HG03460 (cell line): ENCODE measurements around the gene ACOT8.
A peak's percentile ranks its signal among the peaks of the same experiment; 100 is the strongest.
"Not testable (repeated sequence)": the region's sequence is repeated elsewhere in the genome, so short reads cannot be mapped to it uniquely, and the experiment has no call there.

Experiments used
- ATAC-seq: cut with Tn5 transposase; IDR thresholded peaks from one replicate; pipeline ENCODE4 v1.9.1; 2021; ENCODE audit not compliant: unreplicated experiment

Gene ACOT8

DNA sequence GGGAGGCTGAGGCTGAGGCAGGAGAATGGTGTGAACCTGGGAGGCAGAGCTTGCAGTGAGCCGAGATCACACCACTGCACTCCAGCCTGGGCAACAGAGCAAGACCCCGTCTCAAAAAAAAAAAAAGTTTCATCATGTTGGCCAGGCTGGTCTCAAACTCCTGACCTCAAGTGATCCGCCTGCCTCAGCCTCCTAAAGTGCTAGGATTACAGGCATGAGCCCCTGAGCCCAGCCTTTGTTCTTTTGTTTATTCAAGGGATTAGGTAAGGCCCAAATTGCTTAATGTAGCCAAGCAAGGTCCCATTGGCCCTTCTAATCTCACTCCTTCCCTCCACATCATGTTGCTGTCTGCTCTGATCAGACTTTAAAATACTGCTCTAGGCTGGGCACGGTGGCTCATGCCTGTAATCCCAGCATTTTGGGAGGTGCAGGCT, 27.5 kb downstream of the ACOT8 start:
- not testable (repeated sequence) for ATAC-seq

DNA sequence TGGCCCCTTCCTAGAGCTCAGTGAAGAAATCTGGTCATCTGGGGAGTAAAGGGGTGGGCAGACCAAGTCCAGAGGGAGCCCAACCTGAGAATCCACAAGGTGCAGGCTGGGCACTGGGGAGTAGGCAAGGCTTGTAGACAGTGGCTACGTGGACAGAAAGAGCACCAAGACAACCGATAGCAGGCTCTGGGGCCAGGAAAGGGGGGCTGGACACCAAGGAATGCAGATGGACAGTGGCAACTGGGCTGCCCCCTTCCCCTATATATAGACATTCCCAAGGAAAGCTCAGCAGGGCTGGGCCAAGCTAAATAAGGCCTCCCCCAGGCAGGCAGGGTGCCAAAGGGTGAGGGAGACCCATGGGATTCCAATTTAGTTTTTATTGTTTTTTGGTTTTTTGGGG, 28.6 kb downstream of the ACOT8 start:
- no peak for ATAC-seq

DNA sequence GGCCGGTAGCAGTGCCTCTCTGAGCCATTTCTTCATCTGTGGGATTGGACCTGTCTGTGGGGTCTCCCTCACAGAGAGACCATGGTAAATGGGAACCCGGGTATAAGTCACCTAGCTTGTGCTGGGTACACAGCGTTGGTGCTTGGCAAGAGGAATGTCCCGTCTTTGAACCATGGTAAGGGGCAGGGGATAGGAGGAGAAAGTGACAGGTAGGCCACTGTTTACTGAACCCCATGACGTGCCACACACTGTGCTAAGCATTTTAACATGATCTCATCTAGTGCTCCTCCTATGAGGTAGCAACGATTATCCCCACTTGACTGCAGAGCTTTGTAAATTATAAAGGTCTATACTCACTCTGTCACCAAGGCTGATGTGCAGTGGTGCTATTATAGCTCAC, 29.5 kb downstream of the ACOT8 start:
- no peak for ATAC-seq

DNA sequence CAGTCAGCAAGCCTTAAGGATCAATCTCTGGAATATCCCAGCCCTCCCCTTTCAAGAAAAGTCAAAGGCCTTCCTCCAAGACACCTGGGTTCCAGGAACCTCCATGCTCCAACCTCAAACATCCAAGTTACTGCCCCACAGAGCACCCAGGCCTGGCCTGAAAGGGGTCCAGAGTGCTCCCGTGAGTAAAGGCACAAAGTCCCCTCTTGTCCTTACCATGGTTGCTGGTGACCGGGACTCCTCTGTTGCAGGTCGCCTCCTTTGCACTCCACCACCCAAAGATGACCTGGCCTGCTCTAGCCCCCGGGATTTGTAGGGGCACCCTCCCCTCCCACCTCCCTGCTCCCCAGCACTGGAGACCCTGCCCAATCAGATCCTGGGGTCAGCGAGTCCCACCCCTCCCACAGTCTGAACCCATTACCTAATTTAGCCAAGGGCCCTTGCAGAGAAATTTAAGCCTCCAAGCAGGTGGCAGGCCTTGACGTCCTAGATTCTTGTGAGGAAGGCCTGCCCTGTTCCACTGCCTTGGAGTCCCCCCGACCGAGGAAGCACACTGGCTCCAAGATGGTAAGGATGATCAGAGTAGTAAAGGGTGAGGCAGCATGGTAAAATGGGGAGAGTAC, 30.1 kb downstream of the ACOT8 start, which contains the start of gene TNNC2:
Gene TNNC2, minus strand, starts transcription at position 283 of the 623 bp plus-strand sequence. Its CDS starts 64 bp downstream, at position 219.
- ATAC-seq = no peak

DNA sequence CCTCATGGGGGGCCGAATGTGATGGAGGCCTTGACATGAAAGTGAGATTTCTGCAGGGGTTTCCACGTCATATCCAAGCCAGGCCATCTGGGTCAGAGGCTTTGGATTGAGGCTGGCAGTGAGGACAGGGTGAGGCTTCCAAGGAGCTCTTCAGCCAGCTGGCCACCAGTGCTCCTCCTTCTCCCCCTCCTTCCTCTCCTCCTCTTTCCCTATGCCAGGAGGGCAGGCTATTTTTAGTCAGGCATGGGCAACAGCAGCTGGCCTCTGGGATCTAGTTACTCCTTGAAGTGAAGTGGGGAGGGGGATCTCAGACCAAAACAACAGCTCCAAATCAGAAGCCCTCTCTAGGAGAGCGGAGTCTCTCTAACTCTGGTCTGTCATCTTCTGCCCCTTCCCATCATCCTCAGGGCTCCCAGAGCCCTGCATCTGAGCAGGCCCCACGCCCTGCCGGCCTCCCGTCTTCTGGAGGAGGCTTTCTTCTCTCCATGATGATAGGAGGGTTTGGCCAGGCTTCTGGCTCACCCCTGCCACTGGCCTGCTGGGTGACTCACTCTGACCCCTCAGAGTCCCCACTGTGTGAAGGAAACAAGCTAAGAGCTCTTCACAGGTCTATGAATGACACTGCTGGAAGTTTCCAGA, 30.7 kb downstream of the ACOT8 start:
- ATAC-seq = no peak

DNA sequence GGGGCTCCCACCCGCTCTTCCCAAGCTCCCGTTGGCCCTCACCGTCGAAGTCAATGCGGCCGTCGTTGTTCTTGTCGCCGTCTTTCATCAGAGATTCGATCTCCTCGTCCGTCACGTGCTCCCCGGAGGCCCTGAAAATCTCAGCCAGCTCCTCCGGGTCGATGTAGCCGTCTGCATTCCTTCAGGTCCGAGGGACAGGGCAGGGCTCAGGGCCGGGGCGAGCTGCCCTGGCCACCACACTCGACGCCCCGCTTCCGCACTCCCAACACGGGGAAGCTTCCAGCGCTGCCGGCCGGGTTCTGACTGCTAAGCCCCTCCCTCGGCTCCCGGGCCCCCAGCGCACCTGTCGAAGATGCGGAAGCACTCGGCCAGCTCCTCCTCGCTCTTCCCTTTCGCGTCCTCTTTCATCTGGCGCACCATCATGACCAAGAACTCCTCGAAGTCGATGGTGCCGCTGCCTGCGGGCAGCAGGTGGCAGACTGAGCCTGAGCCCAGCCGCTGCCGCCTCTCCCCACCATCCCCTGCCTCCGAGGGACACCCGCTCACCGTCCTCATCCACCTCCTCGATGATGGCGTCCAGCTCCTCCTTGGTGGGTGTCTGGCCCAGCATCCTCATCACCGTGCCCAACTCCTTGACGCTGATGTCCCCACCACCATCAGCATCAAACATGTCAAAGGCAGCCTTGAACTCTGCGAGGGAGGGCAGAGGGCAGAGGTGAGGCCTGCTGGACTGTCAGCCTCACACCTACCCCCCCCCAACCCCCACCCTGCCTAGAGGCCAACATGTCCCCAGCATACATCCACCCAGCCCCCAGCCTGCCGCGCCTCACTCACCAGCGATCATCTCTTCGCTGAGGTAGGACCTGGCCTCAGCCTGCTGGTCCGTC, 33.0 kb downstream of the ACOT8 start:
- no peak for ATAC-seq

DNA sequence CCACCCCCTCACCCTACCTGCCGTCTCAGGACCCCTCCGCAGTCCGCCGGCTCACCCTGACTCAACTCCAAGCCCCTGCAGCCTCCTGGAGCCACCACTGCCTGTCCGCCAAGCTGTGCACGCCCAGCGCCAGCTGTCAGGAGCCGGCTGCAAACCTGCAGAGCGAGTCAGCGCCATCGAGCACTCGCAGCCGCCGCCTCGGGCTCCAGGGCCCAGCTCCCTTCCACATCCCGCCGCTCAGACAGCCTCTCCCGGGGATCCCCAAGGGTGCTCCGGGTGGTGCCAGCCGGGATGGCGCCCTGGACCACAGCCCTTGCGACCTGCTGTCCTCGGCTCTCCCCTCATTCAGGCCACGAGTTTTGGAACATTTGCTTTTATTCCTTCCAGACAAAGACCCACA, 34.3 kb downstream of the ACOT8 start:
- no peak for ATAC-seq

DNA sequence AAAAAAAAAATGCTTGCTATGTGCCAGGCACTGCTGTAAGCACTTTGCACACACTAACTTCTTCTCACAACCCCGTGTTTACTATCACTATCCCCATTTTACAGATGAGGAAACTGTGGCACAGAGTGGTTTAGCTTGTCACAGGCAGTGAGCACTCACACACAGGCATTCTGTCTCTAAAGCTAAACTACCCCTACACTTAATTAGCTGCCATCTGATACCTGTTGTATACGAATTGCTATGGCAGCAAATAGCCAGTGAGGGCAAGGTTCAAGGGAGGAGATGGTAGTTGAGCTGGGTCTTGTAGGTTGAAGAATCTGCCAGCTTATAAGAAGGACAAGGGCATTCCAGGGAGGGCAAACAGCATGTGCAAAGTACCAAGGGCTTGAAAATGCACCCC, 35.2 kb downstream of the ACOT8 start:
- ATAC-seq = no peak

DNA sequence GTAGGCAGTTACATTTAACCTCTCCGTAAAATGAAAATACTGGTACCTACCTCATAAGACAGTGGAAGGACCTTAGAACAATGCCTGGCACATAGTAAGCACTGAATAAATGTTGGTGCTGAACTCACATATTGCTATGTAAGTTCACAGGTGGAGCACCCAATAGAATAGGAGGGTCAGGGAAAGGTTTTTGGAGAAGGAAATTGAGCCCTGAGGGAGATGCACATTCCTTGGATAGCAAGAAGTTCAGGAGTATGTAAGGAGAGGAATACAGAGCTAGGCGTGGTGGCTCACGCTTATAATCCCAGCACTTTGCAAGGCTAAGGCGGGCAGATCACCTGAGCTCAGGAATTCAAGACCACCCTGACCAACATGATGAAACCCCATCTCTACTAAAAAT, 37.7 kb downstream of the ACOT8 start:
- no peak for ATAC-seq

DNA sequence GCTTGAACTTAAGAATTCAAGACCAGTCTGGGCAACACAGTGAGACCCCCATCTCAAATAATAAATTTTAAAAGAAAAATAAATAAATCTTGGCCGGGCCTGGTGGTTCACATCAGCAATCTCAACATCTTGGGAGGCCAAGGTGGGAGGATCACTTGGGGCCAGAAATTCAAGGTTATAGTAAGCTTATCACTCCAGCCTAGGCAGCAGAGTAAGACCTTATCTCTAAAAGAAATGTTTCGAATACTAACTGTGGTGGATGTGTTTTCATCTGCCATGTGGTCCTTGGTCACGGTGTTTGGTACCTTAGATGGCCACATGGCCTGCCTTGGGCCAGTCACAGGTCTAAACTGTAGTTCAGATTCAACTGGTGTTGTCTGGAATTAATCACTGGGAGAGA, 39.0 kb downstream of the ACOT8 start:
- no peak for ATAC-seq

DNA sequence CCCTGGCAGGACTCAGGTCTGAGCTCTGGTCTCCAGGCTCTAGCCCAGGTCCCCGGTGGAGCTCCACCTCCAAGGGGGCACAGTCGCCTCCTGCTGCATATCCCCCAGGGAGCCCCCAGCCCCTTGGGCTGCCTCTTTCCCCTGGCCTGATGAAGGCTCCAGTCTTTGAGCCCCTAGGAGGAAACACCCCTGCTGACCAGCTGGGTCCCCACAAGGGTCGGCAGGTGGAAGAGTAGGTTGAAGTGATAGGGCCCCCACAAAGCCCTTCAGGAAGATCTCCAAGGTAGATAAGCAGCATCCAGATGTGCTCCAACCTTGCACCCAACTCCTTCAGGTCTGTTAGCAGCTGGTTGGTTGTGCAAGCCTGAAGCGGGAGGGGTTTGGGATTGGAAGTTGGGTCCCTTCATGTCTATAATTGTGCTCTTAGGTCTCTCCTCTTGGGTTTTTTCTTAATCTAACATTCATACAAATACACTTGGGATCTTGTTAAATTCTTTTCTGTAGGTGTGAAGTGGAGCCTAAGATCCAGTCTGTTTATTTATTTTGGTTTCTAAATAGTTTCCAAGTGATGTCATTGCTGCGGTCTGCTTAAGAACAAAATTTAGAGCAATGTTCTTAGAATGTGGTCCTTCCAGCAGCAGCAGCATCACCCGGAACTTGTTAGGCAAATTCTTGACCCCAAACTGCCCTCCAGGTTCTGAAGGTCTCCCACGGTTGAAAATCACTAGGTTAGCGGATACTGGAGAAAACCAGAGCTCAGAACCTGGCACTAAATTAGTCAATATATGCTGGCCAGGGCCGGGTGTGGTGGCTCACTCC, 39.6 kb downstream of the ACOT8 start:
- no peak for ATAC-seq

DNA sequence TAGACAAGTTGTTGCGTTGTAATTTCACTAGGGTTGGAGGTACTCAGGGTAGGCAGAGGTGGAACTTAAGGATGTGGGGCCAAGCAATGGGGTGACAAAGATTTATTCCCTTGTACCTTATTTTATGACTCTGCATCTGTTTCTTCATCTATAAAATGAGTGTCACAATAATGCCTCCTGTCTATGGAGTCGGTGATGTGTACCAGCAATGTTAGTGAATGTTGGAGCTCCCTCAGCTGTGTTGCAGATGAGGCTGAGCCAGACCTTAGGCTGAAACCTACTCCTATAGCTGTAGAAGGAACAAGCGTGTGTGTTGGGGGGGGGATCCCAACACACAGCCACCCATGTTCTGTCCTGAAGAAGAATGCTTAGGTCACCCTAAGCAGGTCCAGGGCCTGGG, 40.2 kb downstream of the ACOT8 start:
- ATAC-seq = no peak

DNA sequence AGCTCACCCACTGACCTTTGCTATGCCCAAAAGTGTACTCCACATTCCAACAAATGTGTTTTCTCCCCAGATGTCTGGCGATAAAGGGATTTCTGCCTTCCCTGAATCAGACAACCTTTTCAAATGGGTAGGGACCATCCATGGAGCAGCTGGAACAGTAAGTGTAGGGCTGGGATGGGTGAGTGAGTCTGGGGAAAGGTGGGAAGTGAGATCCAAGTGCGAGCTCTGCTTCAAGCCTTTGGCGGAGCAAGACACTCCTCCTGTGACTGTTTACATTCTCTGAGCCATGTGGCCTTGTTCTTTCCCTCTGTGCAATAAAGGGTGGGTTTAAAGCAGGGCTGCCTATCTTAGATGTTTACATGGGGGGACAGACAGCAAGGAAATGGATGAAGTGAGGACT, 42.9 kb downstream of the ACOT8 start:
- ATAC-seq = no peak

DNA sequence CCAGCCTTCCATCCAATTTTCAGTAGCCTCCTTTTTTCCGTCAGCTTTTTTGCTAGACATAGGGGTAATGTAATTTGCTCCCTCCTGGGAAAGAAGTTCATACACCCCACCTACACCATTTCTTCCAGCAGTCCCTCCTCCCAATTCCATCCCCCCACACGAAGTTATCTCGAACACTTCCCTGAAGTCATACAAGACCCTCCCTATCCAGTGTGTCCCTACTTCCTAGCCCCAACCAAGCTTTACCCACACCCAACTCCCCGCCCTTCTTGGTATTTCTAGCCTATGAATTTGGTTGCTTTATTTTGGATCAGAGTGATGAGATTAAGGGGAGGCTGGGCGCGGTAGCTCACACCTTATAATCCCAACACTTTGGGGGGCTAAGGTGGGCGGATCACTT, 43.7 kb downstream of the ACOT8 start:
- no peak for ATAC-seq

DNA sequence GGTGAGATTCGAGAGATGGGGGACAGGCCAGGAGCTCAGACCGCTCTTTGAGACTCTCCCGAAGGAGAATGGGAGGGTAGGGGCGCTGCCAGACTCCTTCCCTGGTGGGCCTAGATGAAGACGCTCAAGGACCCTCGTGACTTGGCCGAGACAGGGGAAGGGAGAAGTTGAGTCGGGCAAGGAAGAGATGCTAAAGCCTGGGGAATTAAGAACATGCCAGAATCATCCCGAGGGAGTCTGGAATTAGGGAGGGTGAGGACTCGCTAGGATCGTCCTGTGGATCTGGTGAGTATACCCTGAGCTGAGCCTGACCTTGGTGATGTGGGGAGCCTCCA, 44.2 kb downstream of the ACOT8 start:
- ATAC-seq = no peak

DNA sequence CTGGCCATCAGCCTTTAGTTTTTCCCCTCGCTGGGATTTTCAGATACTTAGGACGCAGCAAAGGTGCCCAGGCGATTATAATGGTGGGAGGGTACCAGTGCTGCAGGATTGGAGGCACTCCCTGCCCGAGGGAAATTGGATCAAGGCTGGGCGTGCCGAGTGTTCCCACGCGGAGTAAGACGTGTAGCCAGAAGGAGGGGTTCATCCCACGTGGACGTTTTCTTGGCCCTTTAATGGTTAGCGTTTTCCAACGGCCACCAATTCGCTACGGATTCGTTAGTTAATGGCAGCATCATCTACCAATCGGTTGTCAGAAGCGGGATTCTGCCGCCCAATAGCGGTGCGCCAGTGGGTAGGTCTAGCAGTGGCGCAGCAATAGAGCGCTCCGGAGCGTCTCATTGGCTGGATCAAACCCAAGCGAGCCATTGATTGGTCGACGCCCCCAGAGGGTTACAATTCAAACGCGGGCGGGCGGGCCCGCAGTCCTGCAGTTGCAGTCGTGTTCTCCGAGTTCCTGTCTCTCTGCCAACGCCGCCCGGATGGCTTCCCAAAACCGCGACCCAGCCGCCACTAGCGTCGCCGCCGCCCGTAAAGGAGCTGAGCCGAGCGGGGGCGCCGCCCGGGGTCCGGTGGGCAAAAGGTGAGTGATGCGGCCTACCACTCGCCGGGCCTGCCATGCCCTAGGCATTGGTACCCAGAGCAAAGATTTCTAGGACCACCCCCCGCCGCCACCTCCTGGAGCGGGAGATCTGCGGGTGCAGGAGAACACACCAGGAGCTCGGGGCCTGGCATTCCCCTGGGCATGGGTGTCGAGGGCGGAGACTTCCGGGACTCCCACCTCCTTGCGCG, 44.8 kb downstream of the ACOT8 start, which contains the start of gene UBE2C:
Gene UBE2C, plus strand, starts transcription at position 488 of the 849 bp plus-strand sequence. Its CDS starts 52 bp downstream, at position 540.
- ATAC-seq = peak; percentile 96

DNA sequence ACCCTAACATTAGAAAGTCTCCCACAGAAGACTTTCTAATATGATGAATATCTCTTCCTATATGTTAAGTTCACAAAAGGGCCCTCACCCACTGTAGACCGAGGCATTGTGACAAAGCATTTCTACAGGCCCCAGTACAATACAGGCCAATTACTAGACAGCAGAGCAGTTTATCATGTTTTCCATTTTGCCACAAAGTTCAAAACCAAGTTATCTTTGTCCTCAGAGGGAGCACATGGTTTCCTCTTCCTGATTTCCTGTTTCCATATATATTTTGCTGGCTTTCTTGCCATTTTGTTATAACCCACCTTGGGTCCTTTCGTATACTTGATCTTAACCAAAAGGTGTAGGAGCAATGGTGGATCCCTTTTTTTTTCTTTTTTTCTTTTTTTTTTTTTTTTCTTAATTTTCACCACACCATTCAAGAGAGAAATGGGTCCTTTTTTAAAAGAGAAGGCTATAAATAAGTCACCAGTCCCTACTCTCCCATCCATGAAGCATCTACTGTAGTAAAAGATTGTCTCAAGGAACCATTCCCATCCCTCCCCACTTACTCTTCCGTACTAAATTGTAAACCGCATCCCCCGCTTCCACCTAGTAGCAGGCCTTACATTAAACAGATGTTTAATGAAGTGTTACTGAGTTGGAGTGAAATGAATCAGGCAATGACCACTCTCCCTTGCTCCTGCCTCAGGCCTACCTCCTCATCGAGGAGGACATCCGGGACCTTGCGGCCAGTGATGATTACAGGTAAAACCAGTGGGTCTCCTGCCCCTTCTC, 46.8 kb downstream of the ACOT8 start:
- ATAC-seq = no peak

DNA sequence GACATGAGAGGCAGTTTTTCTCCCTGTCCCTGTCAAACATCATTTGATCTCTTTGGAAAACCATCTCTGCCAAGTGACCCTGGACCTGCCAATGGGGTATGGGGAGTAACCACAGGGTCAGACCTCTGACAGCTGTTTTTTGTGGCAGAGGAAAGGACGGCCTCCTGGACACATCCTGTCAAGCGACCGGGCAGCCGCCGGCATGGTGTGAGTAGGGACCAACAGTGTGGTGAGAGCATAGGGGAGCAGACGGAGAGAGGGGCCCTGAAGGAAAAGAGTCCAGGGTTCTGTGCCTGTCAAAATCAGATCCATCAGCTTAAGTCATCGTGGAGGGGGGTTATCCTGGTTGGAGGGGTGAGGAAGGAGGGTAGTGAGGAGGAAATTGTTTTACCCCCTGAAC, 55.3 kb downstream of the ACOT8 start:
- no peak for ATAC-seq

DNA sequence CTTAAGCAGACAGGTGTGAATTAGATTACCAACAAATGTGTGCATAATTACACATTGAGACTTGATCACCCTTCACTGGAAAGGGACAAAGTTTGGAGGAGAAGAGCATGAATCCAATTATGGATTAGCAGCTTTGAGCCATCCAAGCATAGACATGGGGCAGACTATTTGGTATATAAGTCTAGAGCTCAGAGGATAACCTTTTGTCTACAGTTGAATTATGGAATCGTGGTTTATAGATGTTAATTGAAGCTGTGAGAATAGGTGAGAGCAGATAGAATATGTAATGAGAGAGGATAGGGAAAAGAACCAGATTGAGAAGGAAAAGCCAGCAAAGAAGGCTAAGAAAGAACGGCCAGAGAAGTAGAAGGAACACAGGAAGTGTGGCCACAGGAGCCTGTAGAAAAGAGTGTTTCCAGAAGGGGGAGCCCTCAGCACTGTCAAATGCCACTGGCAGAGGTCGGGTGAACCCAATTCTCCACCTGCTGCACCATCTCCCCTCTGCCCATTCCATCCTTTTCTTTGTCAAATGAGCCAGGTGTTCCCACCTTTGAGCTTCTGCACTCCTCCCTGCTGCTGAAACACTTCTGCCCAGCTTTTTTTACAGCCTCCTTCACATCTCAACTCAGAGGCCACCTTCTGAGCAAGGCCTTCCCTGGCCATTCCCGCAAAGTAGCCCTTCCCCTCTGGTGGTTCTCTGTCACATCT, 58.1 kb downstream of the ACOT8 start:
- ATAC-seq = no peak
